GM12875 (cell line): Measurements from ENCODE around the gene RGS19.

Experiments used
- H3K4me3 ChIP-seq: one replicate; pipeline ENCODE4 v1.5.1; 2011; ENCODE audit warnings: low read depth, low read length, control low read depth
- TF ChIP-seq, protein P1 (sequence below): IDR thresholded peaks from 2 replicates; pipeline ENCODE4 v1.5.1; 2011; ENCODE audit warnings: low read depth, mild to moderate bottlenecking, control low read depth, inconsistent platforms, low read length, moderate library complexity, borderline replicate concordance; ENCODE audit not compliant: insufficient read depth

Gene RGS19

DNA sequence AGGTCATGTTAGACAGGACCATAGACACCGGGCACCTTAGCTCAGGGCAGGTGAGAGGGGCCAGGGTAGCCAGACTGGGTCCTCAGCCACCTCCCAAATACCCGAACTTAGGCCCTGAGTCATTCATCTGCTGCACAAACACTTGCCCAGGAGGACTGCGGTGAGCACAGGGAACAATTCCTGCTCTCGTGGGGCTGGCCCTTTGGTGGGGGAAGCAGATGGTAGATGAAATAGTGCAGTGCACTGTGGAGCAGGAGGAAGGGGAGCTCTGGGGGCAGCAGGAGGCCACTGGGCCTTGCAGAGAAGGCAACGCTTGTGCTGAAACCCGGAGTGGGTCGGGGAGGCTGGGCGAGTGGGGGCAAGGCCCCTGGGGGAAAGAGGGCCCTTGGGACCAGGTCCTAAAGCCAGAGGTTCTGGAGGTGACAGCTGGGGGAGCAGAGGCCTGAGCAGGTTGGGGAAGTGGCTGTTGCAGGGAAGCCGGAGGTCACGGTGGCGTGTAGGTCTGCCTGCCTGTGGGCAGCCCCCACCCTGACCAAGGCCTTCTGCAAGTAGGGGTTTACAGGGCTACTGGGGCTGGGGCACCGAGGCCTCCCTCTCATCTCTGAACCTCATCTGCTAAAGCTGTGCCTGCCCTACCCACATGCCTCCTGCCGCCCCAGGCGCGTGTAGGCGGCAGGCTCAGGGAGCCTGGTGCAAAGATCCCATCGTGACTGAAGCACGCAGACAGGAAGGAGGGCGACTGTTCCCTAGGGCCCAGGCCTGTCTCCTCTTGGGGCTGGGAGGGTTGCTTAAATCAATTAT is 32.7 kb upstream of the RGS19 start:
- no peak overlapping the region for H3K4me3 ChIP-seq
- TF ChIP-seq, protein P1, sequence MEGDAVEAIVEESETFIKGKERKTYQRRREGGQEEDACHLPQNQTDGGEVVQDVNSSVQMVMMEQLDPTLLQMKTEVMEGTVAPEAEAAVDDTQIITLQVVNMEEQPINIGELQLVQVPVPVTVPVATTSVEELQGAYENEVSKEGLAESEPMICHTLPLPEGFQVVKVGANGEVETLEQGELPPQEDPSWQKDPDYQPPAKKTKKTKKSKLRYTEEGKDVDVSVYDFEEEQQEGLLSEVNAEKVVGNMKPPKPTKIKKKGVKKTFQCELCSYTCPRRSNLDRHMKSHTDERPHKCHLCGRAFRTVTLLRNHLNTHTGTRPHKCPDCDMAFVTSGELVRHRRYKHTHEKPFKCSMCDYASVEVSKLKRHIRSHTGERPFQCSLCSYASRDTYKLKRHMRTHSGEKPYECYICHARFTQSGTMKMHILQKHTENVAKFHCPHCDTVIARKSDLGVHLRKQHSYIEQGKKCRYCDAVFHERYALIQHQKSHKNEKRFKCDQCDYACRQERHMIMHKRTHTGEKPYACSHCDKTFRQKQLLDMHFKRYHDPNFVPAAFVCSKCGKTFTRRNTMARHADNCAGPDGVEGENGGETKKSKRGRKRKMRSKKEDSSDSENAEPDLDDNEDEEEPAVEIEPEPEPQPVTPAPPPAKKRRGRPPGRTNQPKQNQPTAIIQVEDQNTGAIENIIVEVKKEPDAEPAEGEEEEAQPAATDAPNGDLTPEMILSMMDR = no peak

DNA sequence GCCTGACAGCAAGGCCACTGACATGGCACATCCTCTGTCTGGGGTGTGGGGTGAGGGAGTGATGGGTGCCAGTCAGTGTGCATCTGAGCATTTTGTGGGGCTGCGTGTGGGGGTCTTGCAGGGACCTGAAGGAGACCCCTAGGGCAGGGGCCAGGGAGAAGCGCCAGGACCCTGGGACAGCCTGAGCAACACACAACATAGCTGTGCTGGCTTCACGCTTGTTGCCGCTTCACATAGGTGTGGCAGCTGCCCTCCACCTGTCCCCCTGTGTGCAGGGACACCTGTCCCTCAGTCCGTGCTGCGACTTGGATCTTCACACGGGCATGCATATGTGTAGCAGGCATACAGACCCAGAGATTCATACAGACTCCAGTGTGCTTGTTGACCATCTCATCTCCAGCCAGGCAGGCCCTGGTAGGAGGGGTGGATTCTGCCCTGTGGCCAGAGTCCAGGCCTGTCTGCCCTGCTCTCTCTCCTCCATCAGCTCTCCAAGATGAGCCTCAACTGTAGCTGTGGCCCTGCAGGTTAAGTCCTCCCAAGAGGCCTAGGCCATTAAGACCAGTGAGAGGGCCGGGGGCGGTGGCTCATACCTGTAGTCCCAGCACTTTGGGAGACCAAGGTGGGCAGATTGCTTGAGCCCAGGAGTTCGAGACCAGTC is 31.2 kb upstream of the RGS19 start:
- H3K4me3 ChIP-seq = no peak overlapping the region
- TF ChIP-seq, protein P1 = no peak

DNA sequence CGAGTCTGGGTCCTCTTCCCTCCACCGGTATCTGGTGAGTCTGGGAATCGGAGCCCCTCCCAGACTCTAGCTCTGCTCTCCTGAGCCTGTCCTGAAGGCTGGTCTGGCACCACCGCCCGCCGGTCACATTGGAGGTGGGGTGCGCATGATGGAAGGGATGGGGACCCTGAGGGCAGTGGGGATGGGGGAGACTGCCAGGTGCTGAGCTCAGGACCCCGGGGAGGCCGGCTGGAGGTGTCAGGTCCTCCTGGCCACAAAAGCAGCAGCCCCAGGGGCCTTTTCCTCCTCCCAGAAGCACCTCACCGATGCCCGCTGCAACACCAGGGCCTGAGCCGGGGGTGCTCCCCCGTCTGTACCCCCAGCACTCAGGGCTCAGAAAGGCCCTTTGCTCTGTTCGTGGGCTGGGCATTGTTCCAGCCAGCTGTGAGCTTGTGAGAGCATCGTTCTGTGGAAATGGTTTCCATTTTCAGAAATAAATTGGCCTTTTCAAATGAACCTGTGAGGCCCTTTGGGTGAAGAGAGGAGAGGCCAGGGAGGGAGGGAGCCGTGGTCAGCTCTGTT is 30.6 kb upstream of the RGS19 start:
- TF ChIP-seq, protein P1 = no peak
- no peak overlapping the region for H3K4me3 ChIP-seq

DNA sequence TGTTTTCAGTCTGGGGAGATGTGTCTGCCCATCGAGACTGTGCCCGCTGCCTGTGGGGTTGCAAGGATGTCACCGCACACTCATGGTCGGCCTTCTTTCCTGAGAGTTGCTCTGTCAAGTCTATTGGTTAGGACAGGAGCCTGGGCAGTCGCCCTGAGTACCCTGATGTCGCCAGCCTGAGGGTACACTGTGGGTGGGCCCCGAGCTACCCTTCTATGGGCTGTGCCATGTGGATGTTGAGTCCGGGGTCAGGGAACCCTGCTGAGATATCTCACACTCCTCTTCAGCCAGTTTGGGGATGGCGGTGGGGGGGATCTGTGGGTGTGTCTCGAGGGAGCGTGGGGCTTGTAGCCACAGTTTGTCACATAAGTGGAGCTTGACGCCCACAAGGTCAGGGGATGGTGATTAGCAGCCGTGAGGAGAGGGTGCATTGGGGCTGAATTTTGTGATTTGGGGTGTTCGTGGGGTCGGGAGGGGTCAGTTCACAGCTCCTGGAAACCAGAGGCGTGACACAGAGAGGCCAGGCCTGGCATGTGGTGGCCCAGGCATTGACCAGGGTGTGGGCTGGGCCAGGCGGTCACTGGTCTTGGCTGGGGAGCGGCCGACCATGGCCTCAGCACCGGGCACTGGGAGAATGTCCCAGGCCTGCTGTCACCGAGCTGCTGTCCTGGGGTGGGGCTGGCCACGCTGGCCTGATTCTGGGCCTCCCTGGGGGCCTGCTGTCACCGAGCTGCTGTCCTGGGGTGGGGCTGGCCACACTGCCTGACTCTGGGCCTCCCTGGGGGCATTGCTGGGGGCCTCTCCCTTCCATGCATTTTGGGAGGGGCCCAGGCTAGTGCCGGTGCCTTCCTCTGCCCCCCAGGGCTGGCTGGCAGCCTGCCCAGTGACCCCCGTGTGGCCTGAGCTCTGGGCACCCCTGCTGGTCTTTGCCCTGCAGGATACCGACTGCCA is 29.7 kb upstream of the RGS19 start:
- TF ChIP-seq, protein P1 = no peak
- H3K4me3 ChIP-seq = no peak overlapping the region

DNA sequence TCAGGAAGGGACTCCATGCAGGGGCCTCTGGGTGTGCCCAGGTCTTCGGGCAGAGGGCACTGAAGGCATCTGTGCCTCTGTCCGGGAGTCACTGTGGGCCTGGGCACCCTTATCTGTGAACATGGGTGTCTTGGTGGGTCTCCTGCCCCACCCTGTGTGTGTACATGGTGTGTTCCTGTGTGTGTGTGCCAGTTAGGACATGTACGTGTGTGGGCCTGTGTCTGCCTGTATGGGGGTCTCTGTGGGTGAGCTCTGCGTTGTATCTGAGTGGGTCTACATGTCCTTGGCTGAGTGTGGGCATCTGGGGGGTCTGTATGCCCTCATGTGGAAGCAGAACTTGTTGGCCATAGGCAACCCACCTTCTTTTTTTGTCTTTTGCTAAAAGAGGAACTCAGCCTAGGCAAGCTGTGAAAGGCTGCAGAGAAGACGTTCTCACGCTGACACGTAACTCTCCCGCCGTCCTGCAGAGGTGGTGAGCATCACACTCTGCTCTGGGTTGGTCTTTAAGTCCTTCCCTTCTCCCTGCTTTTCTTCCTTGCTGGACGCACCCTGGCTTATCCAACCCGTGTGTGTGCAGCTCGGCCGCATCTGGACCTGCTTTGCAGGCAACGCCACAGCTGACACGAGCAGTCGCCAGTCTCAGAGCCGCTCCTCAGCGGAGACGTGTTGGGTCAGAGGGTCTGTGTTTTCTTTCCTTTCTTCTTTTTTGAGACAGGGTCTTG is 28.6 kb upstream of the RGS19 start:
- H3K4me3 ChIP-seq = no peak overlapping the region
- TF ChIP-seq, protein P1 = no peak

DNA sequence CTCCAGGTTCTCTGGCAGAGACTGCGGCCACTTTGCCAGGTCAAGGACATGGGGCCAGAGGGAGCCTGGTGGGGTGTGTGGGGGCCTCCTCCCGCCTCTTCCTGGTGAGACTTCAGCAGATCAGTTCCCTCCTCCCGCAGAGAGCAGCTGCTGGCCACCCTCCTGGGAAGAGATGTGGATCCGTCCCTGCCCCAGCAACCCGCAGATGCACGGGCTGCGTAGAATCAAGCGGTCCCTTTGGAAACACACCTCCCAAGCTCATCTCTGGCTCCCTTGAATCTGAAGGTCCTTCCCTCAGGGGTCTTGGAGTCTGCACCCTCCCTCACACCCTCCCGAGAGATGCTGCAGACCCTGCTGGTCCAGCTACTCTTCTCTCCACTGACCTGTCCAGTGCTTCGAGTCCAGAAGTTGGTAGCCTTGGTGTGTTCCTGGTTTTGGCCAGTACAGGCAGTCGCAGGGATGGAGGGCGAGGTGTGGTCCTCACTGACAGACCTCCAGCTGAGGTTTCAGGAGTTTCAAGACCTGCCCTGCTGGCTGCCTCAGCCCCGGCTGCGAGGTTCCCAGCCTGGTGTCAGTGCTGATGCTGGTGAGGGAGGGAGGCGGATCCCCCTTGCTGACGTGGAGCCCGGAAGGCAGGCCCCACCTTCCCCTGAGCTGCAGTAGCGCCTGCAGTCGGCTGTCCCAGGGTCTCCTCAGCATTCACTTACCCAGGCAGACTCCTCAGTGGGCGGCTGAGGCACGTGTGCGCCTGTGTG is 27.8 kb upstream of the RGS19 start, which contains the start of gene NPBWR2:
TSS of gene NPBWR2 (minus strand) at position 585 of the 755 bp plus-strand sequence. CDS start 734 bp downstream, outside the sequence.
- TF ChIP-seq, protein P1 = no peak
- no peak within 1 kb of the TSS for H3K4me3 ChIP-seq
